Keratinocyte (primary cell): ENCODE results near the gene ELOB.

Experiments used
- CTCF ChIP-seq, 3 experiments: IDR thresholded peaks in 1 of 3; conservative IDR thresholded peaks in 1 of 3; optimal IDR thresholded peaks in 1 of 3; 2 replicates in 2 of 3; 3 replicates in 1 of 3; pipeline versions ENCODE3 to v1.5.1; 2011; ENCODE audit warnings: low read length in 3 of 3, mild to moderate bottlenecking in 3 of 3, moderate library complexity in 2 of 3, control low read depth in 1 of 3, inconsistent platforms in 1 of 3; ENCODE audit not compliant: insufficient read depth in 2 of 3; ENCODE audit errors: extremely low read depth in 1 of 3
- EZH2 ChIP-seq: IDR thresholded peaks from one replicate; pipeline ENCODE4 v1.6.1; 2012; ENCODE audit warnings: inconsistent platforms, mild to moderate bottlenecking, low read length, moderate library complexity

DNA sequence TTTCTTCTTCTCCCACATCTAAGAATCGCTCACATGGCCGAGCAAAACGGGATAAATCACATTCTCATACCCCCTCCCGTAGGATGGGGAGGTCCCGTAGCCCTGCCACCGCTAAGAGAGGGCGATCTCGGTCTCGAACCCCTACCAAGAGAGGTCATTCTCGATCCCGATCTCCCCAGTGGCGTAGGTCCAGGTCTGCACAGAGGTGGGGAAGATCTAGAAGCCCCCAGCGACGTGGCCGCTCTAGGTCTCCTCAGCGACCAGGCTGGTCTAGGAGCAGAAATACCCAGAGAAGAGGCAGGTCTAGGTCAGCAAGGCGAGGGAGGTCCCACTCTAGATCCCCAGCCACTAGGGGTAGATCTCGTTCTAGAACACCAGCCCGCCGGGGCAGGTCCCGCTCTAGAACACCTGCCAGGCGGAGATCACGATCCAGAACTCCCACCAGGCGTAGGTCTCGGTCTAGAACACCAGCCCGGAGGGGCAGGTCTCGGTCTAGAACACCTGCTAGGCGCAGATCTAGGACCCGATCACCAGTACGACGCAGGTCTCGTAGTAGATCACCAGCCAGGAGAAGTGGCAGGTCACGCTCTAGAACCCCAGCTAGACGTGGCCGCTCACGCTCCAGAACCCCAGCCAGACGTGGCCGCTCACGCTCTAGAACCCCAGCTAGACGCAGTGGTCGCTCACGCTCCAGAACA is 15.0 kb downstream of the ELOB start:
- TF ChIP-seq CTCF (optimal IDR thresholded peaks at IDR 0.05 in 1 of 3, IDR thresholded peaks at IDR 0.05 in 1 of 3, conservative IDR thresholded peaks at IDR 0.05 in 1 of 3; ENCODE audit: extremely low read depth in 1 of 3, insufficient read depth in 2 of 3, low read length in 3 of 3) (no peak), EZH2 (no peak)
